HepG2 (cell line): Measurements from ENCODE around the gene IL17RC. TPM values are rescaled to one million over a fixed set of nuclear protein-coding genes. Genes with fewer than 3 reads are reported as not detected.

Experiments
- BRF2 ChIP-seq: sonication (generic); formaldehyde crosslinking; IDR thresholded peaks from 2 replicates; pipeline ENCODE4 v1.8.1; 2022; ENCODE audit warnings: mild to moderate bottlenecking, missing genetic modification reagents
- CHCHD3 ChIP-seq: sonication (generic); formaldehyde crosslinking; IDR thresholded peaks from 2 replicates; pipeline ENCODE4 v1.8.0; 2022; ENCODE audit warnings: mild to moderate bottlenecking, missing genetic modification reagents, moderate library complexity
- ETV6 ChIP-seq: sonication (generic); formaldehyde crosslinking; conservative IDR thresholded peaks from 2 replicates; pipeline ENCODE4 v1.4.0; 2020; ENCODE audit warnings: missing genetic modification reagents
- GTF3A ChIP-seq: sonication (generic); formaldehyde crosslinking; conservative IDR thresholded peaks from 2 replicates; pipeline ENCODE4 v1.4.0; 2020; ENCODE audit warnings: mild to moderate bottlenecking, missing genetic modification reagents
- MAF1 ChIP-seq: sonication (generic); formaldehyde crosslinking; IDR thresholded peaks from 2 replicates; pipeline ENCODE4 v1.5.0; 2020; ENCODE audit warnings: missing genetic modification reagents, borderline replicate concordance
- NBN ChIP-seq: fragments of 450-650 bp; conservative IDR thresholded peaks from 2 replicates; pipeline ENCODE4 v1.6.1; 2017
- NCOA5 ChIP-seq: sonication (generic); formaldehyde crosslinking; IDR thresholded peaks from 2 replicates; pipeline ENCODE4 v1.4.0; 2020; ENCODE audit warnings: missing genetic modification reagents
- NR2F2 ChIP-seq: IDR thresholded peaks from 2 replicates; pipeline ENCODE4 v1.6.1; 2012; ENCODE audit warnings: low read depth, inconsistent platforms, borderline replicate concordance
- ZFP37 ChIP-seq: sonication (generic); formaldehyde crosslinking; IDR thresholded peaks from 2 replicates; pipeline ENCODE4 v1.4.0; 2020; ENCODE audit warnings: missing genetic modification reagents, borderline replicate concordance
- ZMYM4 ChIP-seq: sonication (generic); formaldehyde crosslinking; IDR thresholded peaks from 2 replicates; pipeline ENCODE4 v1.8.1; 2023; ENCODE audit warnings: mild to moderate bottlenecking, missing genetic modification reagents
- ZNF101 ChIP-seq: sonication (generic); formaldehyde crosslinking; IDR thresholded peaks from 2 replicates; pipeline ENCODE4 v1.4.0; 2020; ENCODE audit warnings: mild to moderate bottlenecking, low read depth, missing genetic modification reagents, borderline replicate concordance
- ZNF256 ChIP-seq: sonication (generic); formaldehyde crosslinking; conservative IDR thresholded peaks from 2 replicates; pipeline ENCODE4 v1.4.0; 2020; ENCODE audit warnings: missing genetic modification reagents
- ZNF766 ChIP-seq: sonication (generic); formaldehyde crosslinking; IDR thresholded peaks from 2 replicates; pipeline ENCODE4 v1.5.0; 2020; ENCODE audit warnings: missing genetic modification reagents, borderline replicate concordance
- polyA plus RNA-seq, 8 experiments: library from polyadenylated mRNA; depleted of rRNA in 3 of 8; stranded (reverse) in 7 of 8; unstranded in 1 of 8; fragments of >200 nt; fragmentation: Illumina TruSeq in 4 of 8; extraction: Trizol in 4 of 8; gene quantifications; 2 replicates each; pipeline versions ENCODE4 v1.2.1 to v1.2.3, GENCODE V29; 2011 to 2016; ENCODE audit warnings: low read depth in 4 of 8, missing spikeins in 1 of 8, mixed read lengths in 1 of 8; ENCODE audit not compliant: insufficient read depth in 1 of 8
- total RNA-seq, 5 experiments: library from RNA; depleted of rRNA; stranded (reverse); fragments of >200 nt; fragmentation: Illumina TruSeq; extraction: Trizol; gene quantifications; 2 replicates each; pipeline ENCODE4 v1.2.3, GENCODE V29; 2016; ENCODE audit warnings: low read depth in 1 of 5
- TF ChIP-seq, protein P1 (sequence below): sonication (generic); formaldehyde crosslinking; IDR thresholded peaks from 2 replicates; pipeline ENCODE4 v1.5.0; 2020; ENCODE audit warnings: mild to moderate bottlenecking, missing genetic modification reagents, borderline replicate concordance
- TF ChIP-seq, protein P2 (sequence below), 2 experiments: fragments of 450-650 bp in 1 of 2; sonication (generic) in 1 of 2; formaldehyde crosslinking in 1 of 2; IDR thresholded peaks; 2 replicates each; pipeline versions ENCODE4 v1.6.1 to v1.8.0; 2016 to 2022; ENCODE audit warnings: antibody characterized with exemption in 1 of 2, mild to moderate bottlenecking in 1 of 2, missing genetic modification reagents in 1 of 2

IL17RC gene
- total and polyA plus RNA-seq, 2 of the 13 experiments (the other 11 are each of a cell fraction or from before 2014, with no cell fraction given), result 20.7 to 24.0 TPM

DNA sequence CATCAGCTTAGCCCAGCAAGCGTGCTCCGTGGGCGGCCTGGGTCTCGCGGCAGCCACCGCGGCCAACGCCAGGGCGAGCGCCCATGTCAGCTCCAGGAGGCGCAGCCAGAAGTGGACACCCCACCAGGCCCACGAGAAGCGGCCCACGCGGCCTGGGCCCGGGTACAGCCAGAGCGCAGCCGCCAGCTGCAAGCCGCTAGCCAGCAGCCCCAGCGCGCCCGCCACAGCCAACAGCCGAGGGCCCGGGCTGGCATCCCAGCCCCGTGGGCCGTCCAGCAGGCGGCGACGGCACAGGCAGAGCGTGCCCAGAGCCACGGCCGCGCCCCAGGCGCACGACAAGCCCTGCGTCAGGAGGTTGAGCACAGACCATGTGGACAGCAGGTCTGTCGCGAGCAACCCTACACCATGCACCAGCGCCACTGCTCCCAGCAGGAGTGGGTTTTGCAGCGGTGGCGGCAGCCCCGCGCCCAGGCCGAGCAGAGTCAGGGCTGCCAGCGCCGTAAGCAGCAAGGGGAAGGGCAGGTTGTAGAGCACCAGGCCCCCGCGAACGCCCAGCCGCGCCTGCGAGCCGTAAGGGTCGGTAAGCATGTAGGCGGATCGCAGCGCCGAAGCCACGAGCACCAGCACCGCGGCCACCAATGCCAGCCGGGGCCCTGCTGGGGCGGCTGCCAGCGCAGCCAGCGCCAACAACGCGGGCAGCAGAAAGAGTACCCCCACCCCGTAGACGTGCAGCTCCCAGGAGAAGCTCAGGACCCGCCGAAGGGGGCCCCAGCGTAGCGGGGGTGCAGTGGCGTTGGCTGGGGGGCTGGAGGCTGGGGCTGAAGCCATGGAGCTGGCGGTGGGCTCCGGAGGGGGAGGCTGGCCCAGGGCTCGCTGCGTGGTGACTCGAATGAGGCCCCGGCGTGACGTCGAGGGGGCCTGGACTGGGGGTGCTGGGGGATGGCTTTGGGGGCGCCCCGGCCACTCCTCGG, 30.4 kb downstream of the IL17RC start (continued):
- peak; percentile 54; the same call in 1 of the 2 replicates for TF ChIP-seq ETV6 (CRISPR knock-in tag)
- no peak; the same call in 1 of the 2 replicates for TF ChIP-seq CHCHD3 (CRISPR knock-in tag)
- 0 out of 2 replicates have a peak, but pooled peaks have one; percentile 15 for TF ChIP-seq GTF3A
- no peak for TF ChIP-seq NR2F2
- no peak for TF ChIP-seq NBN
- peak; percentile 81; the same call in 1 of the 2 replicates for TF ChIP-seq BRF2 (CRISPR knock-in tag)
- TF ChIP-seq ZFP37 (CRISPR knock-in tag), result no peak; the same call in 1 of the 2 replicates
- peak; percentile 36; the same call in 1 of the 2 replicates for TF ChIP-seq ZNF101 (CRISPR knock-in tag)
- TF ChIP-seq NCOA5 (CRISPR knock-in tag), result no peak
- TF ChIP-seq, protein P1, sequence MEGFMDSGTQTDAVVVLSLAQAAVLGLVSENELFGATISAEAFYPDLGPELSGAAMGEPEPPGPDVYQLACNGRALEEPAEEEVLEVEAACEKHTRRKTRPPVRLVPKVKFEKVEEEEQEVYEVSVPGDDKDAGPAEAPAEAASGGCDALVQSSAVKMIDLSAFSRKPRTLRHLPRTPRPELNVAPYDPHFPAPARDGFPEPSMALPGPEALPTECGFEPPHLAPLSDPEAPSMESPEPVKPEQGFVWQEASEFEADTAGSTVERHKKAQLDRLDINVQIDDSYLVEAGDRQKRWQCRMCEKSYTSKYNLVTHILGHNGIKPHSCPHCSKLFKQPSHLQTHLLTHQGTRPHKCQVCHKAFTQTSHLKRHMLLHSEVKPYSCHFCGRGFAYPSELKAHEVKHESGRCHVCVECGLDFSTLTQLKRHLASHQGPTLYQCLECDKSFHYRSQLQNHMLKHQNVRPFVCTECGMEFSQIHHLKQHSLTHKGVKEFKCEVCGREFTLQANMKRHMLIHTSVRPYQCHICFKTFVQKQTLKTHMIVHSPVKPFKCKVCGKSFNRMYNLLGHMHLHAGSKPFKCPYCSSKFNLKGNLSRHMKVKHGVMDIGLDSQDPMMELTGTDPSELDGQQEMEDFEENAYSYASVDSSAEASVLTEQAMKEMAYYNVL (CRISPR knock-in tag), result peak; percentile 62
- TF ChIP-seq MAF1 (CRISPR knock-in tag), result no peak
- TF ChIP-seq, protein P2, sequence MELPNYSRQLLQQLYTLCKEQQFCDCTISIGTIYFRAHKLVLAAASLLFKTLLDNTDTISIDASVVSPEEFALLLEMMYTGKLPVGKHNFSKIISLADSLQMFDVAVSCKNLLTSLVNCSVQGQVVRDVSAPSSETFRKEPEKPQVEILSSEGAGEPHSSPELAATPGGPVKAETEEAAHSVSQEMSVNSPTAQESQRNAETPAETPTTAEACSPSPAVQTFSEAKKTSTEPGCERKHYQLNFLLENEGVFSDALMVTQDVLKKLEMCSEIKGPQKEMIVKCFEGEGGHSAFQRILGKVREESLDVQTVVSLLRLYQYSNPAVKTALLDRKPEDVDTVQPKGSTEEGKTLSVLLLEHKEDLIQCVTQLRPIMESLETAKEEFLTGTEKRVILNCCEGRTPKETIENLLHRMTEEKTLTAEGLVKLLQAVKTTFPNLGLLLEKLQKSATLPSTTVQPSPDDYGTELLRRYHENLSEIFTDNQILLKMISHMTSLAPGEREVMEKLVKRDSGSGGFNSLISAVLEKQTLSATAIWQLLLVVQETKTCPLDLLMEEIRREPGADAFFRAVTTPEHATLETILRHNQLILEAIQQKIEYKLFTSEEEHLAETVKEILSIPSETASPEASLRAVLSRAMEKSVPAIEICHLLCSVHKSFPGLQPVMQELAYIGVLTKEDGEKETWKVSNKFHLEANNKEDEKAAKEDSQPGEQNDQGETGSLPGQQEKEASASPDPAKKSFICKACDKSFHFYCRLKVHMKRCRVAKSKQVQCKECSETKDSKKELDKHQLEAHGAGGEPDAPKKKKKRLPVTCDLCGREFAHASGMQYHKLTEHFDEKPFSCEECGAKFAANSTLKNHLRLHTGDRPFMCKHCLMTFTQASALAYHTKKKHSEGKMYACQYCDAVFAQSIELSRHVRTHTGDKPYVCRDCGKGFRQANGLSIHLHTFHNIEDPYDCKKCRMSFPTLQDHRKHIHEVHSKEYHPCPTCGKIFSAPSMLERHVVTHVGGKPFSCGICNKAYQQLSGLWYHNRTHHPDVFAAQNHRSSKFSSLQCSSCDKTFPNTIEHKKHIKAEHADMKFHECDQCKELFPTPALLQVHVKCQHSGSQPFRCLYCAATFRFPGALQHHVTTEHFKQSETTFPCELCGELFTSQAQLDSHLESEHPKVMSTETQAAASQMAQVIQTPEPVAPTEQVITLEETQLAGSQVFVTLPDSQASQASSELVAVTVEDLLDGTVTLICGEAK (IDR thresholded peaks at IDR 0.05), result no peak
- TF ChIP-seq, protein P2 (CRISPR knock-in tag; IDR thresholded peaks at IDR 0.05), result no peak; the same call in 1 of the 2 replicates
- TF ChIP-seq ZNF256 (CRISPR knock-in tag), result peak; percentile 92; the same call in 1 of the 2 replicates
- TF ChIP-seq ZNF766, result peak; percentile 89
- peak; percentile 59 for TF ChIP-seq ZMYM4 (CRISPR knock-in tag)
